ENCODE results near the gene OR8K3.

GRCh38 chr11:56307836-56308235 lies 7.1 kb upstream of the OR8K3 start:
- no peak for TF ChIP-seq EZH2phosphoT487 (IDR thresholded peaks at IDR 0.05; ENCODE audit: low read depth, severe bottlenecking, unreplicated experiment)
- TF ChIP-seq, protein P1, sequence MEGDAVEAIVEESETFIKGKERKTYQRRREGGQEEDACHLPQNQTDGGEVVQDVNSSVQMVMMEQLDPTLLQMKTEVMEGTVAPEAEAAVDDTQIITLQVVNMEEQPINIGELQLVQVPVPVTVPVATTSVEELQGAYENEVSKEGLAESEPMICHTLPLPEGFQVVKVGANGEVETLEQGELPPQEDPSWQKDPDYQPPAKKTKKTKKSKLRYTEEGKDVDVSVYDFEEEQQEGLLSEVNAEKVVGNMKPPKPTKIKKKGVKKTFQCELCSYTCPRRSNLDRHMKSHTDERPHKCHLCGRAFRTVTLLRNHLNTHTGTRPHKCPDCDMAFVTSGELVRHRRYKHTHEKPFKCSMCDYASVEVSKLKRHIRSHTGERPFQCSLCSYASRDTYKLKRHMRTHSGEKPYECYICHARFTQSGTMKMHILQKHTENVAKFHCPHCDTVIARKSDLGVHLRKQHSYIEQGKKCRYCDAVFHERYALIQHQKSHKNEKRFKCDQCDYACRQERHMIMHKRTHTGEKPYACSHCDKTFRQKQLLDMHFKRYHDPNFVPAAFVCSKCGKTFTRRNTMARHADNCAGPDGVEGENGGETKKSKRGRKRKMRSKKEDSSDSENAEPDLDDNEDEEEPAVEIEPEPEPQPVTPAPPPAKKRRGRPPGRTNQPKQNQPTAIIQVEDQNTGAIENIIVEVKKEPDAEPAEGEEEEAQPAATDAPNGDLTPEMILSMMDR (IDR thresholded peaks at IDR 0.05; ENCODE audit: poor library complexity) = no peak

Data from hepatocyte (in vitro differentiated cells).